H9 (cell line): ENCODE results near the gene SNRNP70. TPM values are rescaled to one million over a fixed set of nuclear protein-coding genes. Genes with fewer than 3 reads are reported as not detected.

Experiments used
- DNase-seq: peaks from one replicate; pipeline ENCODE4 v3.0.0-alpha.2; 2017
- H2AFZ ChIP-seq: one replicate; pipeline ENCODE4 v1.6.1; 2013; ENCODE audit warnings: mild to moderate bottlenecking, low read length, control low read depth, moderate library complexity
- H2AK5ac ChIP-seq: 2 replicates; pipeline ENCODE4 v1.6.1; 2013; ENCODE audit warnings: low read length, control low read depth, mixed read lengths; ENCODE audit not compliant: insufficient read length
- H2BK120ac ChIP-seq: one replicate; pipeline ENCODE4 v1.6.1; 2013; ENCODE audit warnings: low read depth, mild to moderate bottlenecking, low read length, control low read depth, inconsistent platforms; ENCODE audit not compliant: poor library complexity, severe bottlenecking
- H2BK12ac ChIP-seq: 2 replicates; pipeline ENCODE4 v1.6.1; 2013; ENCODE audit warnings: low read length, control low read depth, mixed read lengths, low read depth; ENCODE audit not compliant: insufficient read length
- H2BK15ac ChIP-seq: 2 replicates; pipeline ENCODE4 v1.6.1; 2013; ENCODE audit warnings: low read depth, low read length, control low read depth
- H2BK20ac ChIP-seq: one replicate; pipeline ENCODE4 v1.6.1; 2013; ENCODE audit warnings: low read depth, mild to moderate bottlenecking, low read length, control low read depth, inconsistent platforms; ENCODE audit not compliant: poor library complexity, severe bottlenecking
- H2BK5ac ChIP-seq: 2 replicates; pipeline ENCODE4 v1.6.1; 2013; ENCODE audit warnings: low read length, control low read depth, mixed read lengths; ENCODE audit not compliant: insufficient read length
- H3K14ac ChIP-seq: 2 replicates; pipeline ENCODE4 v1.6.1; 2013; ENCODE audit warnings: low read length, control low read depth; ENCODE audit not compliant: insufficient read depth
- H3K18ac ChIP-seq: 2 replicates; pipeline ENCODE4 v1.6.1; 2013; ENCODE audit warnings: low read depth, mild to moderate bottlenecking, mixed read lengths, low read length, control low read depth; ENCODE audit not compliant: insufficient read length
- H3K23ac ChIP-seq: 2 replicates; pipeline ENCODE4 v1.6.1; 2013; ENCODE audit warnings: low read length, control low read depth, mixed read lengths, low read depth; ENCODE audit not compliant: insufficient read length
- H3K23me2 ChIP-seq: 2 replicates; pipeline ENCODE4 v1.6.1; 2013; ENCODE audit warnings: low read depth, mild to moderate bottlenecking, mixed read lengths, low read length, control low read depth; ENCODE audit not compliant: insufficient read length, poor library complexity, severe bottlenecking
- H3K27ac ChIP-seq: 2 replicates; pipeline ENCODE4 v1.5.1; 2013; ENCODE audit warnings: low read length, control low read depth, mixed read lengths, low read depth; ENCODE audit not compliant: insufficient read length
- H3K27me3 ChIP-seq: 2 replicates; pipeline ENCODE4 v1.6.1; 2013; ENCODE audit warnings: low read length, control low read depth, inconsistent platforms; ENCODE audit not compliant: insufficient read depth
- H3K4ac ChIP-seq: 2 replicates; pipeline ENCODE4 v1.6.1; 2013; ENCODE audit warnings: low read depth, mild to moderate bottlenecking, control low read depth, inconsistent platforms, low read length, moderate library complexity
- H3K4me1 ChIP-seq: 2 replicates; pipeline ENCODE4 v1.6.1; 2013; ENCODE audit warnings: low read length, control low read depth, inconsistent platforms; ENCODE audit not compliant: insufficient read depth
- H3K4me2 ChIP-seq: 2 replicates; pipeline ENCODE4 v1.6.1; 2013; ENCODE audit warnings: low read length, control low read depth, mixed read lengths; ENCODE audit not compliant: insufficient read length, insufficient read depth
- H3K56ac ChIP-seq: 2 replicates; pipeline ENCODE4 v1.6.1; 2013; ENCODE audit warnings: low read depth, mild to moderate bottlenecking, mixed read lengths, low read length, control low read depth; ENCODE audit not compliant: insufficient read length
- H3K79me1 ChIP-seq: 2 replicates; pipeline ENCODE4 v1.6.1; 2013; ENCODE audit warnings: low read depth, mild to moderate bottlenecking, moderate library complexity, low read length, control low read depth, inconsistent platforms; ENCODE audit not compliant: insufficient read depth, poor library complexity, severe bottlenecking
- H3K79me2 ChIP-seq: 2 replicates; pipeline ENCODE4 v1.6.1; 2013; ENCODE audit warnings: low read length, control low read depth, inconsistent platforms; ENCODE audit not compliant: insufficient read depth
- H3K9ac ChIP-seq: 2 replicates; pipeline ENCODE4 v1.6.1; 2013; ENCODE audit warnings: low read length, control low read depth, mixed read lengths; ENCODE audit not compliant: insufficient read length; ENCODE audit errors: extremely low read depth
- H3K9me3 ChIP-seq: one replicate; pipeline ENCODE4 v1.6.1; 2013; ENCODE audit warnings: low read depth, low read length, inconsistent platforms; ENCODE audit not compliant: control insufficient read depth
- H3T11ph ChIP-seq: one replicate; pipeline ENCODE4 v1.6.1; 2013; ENCODE audit warnings: mild to moderate bottlenecking, low read length, control low read depth, inconsistent platforms
- H4K20me1 ChIP-seq: one replicate; pipeline ENCODE4 v1.6.1; 2013; ENCODE audit not compliant: control insufficient read depth, insufficient read length, insufficient read depth
- H4K5ac ChIP-seq: 2 replicates; pipeline ENCODE4 v1.6.1; 2013; ENCODE audit warnings: low read depth, mild to moderate bottlenecking, mixed read lengths, low read length, control low read depth; ENCODE audit not compliant: insufficient read length
- H4K8ac ChIP-seq: replicated peaks from 2 replicates; pipeline ENCODE4 v1.6.1; 2013; ENCODE audit warnings: low read length, control low read depth, mixed read lengths, low read depth; ENCODE audit not compliant: insufficient read length
- H4K91ac ChIP-seq: 2 replicates; pipeline ENCODE4 v1.6.1; 2013; ENCODE audit warnings: low read depth, mild to moderate bottlenecking, moderate library complexity, mixed read lengths, low read length, control low read depth; ENCODE audit not compliant: insufficient read length
- H3K27ac Mint-ChIP-seq, 3 experiments: 2 replicates in 2 of 3; 3 replicates in 1 of 3; pipeline ENCODE4 v1.8.0; 2020 to 2021; ENCODE audit warnings: mixed read lengths in 3 of 3, mild to moderate bottlenecking in 1 of 3, moderate library complexity in 1 of 3
- H3K27me3 Mint-ChIP-seq: 2 replicates; pipeline ENCODE4 v1.8.0; 2021; ENCODE audit warnings: low read depth, mild to moderate bottlenecking, moderate library complexity, mixed read lengths
- H3K36me3 Mint-ChIP-seq, 3 experiments: 2 replicates in 2 of 3; 3 replicates in 1 of 3; pipeline ENCODE4 v1.8.0; 2020 to 2021; ENCODE audit warnings: low read depth in 3 of 3, mixed read lengths in 3 of 3; ENCODE audit not compliant: insufficient read depth in 1 of 3
- H3K4me1 Mint-ChIP-seq, 2 experiments: 2 replicates each; pipeline ENCODE4 v1.8.0; 2020; ENCODE audit warnings: mixed read lengths in 2 of 2
- H3K4me3 Mint-ChIP-seq, 2 experiments: 2 replicates in 1 of 2; 3 replicates in 1 of 2; pipeline ENCODE4 v1.8.0; 2020 to 2021; ENCODE audit warnings: mild to moderate bottlenecking in 2 of 2, mixed read lengths in 2 of 2, moderate library complexity in 1 of 2
- H3K9me3 Mint-ChIP-seq, 2 experiments: 2 replicates in 1 of 2; 3 replicates in 1 of 2; pipeline ENCODE4 v1.8.0; 2020; ENCODE audit warnings: mild to moderate bottlenecking in 2 of 2, mixed read lengths in 2 of 2, moderate library complexity in 1 of 2
- WGBS: extraction: QIAGEN DNeasy Blood & Tissue Kit; methylation state at CpG from one replicate; pipeline ENCODE4 v1.1.7; 2013; ENCODE audit warnings: missing lambda C conversion rate, low lambda C conversion rate, mixed read lengths; ENCODE audit not compliant: insufficient read length; ENCODE audit errors: extremely low coverage; 5-methylcytosine and 5-hydroxymethylcytosine counted together
- total RNA-seq: library from RNA; stranded (reverse); gene quantifications from 2 replicates; pipeline ENCODE4 v1.2.1, GENCODE V29; 2021
- TF ChIP-seq, protein P1 (sequence below): fragments of 200-600 bp; sonication (generic); conservative IDR thresholded peaks from 3 replicates; pipeline ENCODE4 v1.8.0; 2021; ENCODE audit warnings: antibody characterized with exemption, mild to moderate bottlenecking

SNRNP70 gene
- total RNA-seq, 1 experiment from 2014 or later: 295 TPM

DNA sequence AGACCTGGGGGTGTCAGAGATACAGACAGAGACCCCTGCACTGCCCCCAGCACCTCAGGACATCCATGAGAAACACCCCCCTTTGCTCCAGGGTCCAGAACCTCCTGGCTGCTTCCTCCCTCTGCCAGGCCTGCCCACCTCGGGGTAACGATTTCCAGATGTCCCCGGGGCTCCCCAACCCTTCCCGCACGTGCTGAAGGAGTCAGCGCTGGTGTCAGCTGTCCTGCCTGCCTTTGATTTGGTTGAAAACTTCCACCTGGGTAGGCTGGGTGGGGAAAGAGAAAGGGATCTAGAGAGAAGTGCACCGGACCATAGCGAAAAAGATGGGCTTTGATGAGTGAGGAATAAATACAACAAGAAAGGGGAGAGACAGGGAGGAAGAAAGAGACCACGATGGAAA is 26.2 kb upstream of the SNRNP70 start:
- Histone ChIP-seq H2BK120ac (no peak overlapping the region), H3K56ac (no peak overlapping the region), H4K91ac (no peak overlapping the region), H2BK5ac (no peak overlapping the region), H3T11ph (no peak overlapping the region), H3K79me2 (no peaks in the 10 kb centered on the region), H4K20me1 (no peaks in the 10 kb centered on the region), H3K79me1 (no peaks in the 10 kb centered on the region), H4K5ac (no peak overlapping the region), H2BK12ac (no peak overlapping the region), H3K9ac (no peak overlapping the region), H3K23me2 (peaks cover 10% of the 10 kb centered on the region), H3K14ac (no peak overlapping the region), H3K4me2 (no peak overlapping the region), H2BK15ac (no peak overlapping the region), H3K4me1 (no peaks in the 10 kb centered on the region), H3K4ac (no peak overlapping the region), H3K23ac (no peak overlapping the region), H3K9me3 (no peaks in the 10 kb centered on the region), H2AK5ac (no peak overlapping the region), H2BK20ac (no peak overlapping the region), H2AFZ (no peak overlapping the region), H4K8ac (no peak overlapping the region), H3K27me3 (peaks cover 15% of the 10 kb centered on the region; the same call in 1 of the 2 replicates), H3K27ac (no peak overlapping the region), H3K18ac (no peak overlapping the region)
- no CpG with 5 or more reads among the region's 9 CpGs for WGBS
- Mint-ChIP-seq H3K27me3 (peaks cover 81% of the 10 kb centered on the region), H3K36me3 (no peaks in the 10 kb centered on the region; a peak in 1 of 7 replicates), H3K4me1 (peaks cover 27 to 33% of the 10 kb centered on the region in 2 experiments), H3K9me3 (peaks cover 0 to 2% of the 10 kb centered on the region in 2 experiments; a peak in 1 of 5 replicates), H3K27ac (no peak overlapping the region), H3K4me3 (no peak overlapping the region)
- TF ChIP-seq, protein P1, sequence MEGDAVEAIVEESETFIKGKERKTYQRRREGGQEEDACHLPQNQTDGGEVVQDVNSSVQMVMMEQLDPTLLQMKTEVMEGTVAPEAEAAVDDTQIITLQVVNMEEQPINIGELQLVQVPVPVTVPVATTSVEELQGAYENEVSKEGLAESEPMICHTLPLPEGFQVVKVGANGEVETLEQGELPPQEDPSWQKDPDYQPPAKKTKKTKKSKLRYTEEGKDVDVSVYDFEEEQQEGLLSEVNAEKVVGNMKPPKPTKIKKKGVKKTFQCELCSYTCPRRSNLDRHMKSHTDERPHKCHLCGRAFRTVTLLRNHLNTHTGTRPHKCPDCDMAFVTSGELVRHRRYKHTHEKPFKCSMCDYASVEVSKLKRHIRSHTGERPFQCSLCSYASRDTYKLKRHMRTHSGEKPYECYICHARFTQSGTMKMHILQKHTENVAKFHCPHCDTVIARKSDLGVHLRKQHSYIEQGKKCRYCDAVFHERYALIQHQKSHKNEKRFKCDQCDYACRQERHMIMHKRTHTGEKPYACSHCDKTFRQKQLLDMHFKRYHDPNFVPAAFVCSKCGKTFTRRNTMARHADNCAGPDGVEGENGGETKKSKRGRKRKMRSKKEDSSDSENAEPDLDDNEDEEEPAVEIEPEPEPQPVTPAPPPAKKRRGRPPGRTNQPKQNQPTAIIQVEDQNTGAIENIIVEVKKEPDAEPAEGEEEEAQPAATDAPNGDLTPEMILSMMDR: no peak
- no peak for DNase-seq
